ENCODE data around the gene FOXL2NB.

The FOXL2NB gene

DNA sequence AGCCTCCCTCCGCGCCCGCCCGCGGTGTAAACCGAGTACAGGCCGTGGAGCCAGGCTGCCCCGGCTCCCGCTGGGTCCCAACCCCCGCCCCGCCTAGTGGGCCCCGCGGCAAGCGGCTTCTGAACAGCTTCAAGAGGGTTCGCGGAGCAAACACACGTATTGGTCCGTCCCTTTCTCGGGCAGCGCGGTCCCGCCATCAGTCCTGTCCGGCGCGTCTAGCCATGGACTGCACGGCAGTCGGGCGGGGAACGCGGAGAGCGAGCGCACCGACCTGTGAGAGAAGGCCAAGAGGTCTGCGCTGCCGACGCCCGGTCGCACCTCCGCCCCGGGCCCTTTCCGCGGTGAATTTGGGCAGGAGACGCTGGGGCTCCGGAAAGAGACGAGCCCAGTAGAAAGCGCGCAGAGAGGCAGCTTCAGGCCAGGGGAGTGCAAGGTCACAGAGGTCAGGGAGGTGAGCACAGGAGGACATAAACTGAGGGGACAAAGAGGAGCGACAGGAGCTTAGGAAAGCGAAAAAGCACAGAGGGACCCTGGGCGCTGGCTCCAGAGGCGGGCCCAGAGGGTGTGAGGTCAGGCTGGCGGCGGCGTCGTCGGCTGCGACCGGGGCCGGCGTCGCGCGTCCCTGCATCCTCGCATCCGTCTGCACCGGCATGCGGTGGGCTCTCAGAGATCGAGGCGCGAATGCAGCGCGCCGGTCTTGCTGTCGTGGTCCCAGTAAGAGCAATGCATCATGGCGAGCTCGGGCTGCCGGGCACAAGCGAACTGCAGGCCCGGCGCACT is 1.9 kb upstream of the FOXL2NB start:
- FAIRE-seq (no peak), DNase-seq (ENCODE audit: insufficient read length, low spot score) (no peak)

DNA sequence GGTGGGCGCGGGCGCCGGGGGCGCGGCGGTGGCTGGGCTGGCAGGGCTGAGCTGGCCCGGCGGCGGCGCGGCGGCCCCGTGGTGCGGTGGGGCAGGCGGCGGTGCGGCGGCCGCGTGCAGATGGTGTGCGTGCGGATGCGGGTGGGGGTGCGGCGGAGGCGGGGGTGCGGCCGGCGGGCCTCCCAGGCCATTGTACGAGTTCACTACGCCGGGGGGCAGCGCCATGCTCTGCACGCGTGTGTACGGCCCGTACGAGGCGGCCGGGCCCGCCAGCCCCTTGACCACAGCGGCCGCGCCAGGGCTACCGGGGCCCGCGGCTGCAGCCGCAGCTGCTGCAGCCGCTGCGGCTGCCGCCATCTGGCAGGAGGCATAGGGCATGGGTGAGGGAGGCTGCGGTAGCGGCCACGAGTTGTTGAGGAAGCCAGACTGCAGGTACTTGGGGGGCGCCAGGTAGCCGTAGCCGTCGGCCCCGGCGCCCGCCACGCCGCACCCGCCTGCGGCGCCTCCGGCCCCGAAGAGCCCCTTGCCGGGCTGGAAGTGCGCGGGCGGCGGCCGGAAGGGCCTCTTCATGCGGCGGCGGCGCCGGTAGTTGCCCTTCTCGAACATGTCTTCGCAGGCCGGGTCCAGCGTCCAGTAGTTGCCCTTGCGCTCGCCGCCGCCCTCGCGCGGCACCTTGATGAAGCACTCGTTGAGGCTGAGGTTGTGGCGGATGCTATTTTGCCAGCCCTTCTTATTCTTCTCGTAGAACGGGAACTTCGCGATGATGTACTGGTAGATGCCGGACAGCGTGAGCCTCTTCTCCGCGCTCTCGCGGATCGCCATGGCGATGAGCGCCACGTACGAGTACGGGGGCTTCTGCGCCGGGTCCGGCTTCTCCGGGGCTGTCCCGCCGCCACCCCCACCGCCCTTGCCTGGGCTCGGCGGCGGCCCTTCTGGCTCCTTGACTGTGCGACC is 1.0 kb upstream of the FOXL2NB start:
- DNase-seq (ENCODE audit: insufficient read length, low spot score) (no peak), FAIRE-seq (peak; percentile 68)

- DNase-seq (ENCODE audit: insufficient read length, low spot score), result no peak
- no peak for FAIRE-seq
Observed at GRCh38 chr3:138947495-138948121, 591 bp downstream of the FOXL2NB start.

- FAIRE-seq (no peak), DNase-seq (ENCODE audit: insufficient read length, low spot score) (no peak)
Observed at GRCh38 chr3:138948371-138949001, 1.5 kb downstream of the FOXL2NB start.

DNA sequence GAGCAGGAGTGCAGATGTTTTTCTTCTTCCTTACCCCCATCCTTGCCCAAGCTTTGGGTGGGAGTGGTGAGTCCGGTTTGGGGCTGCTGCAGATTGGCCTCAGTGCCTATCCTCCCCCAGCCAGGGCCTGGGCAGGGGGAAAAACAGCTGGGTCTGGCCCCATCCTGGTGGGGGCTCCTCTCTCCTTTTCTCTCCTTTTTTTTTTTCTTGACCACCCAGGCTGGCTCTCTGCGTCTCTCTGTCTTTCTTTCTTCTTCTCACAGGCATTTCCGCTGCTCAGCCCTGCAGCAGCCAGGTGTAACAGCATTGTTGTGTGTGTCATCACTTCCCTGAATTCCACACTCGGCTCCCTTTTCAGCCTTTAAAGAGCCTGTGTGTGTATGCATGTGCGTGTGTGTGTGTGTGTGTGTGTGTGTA is 2.0 kb downstream of the FOXL2NB start:
- FAIRE-seq (no peak), DNase-seq (ENCODE audit: insufficient read length, low spot score) (no peak)

GRCh38 chr3:138949445-138950005 is 2.5 kb downstream of the FOXL2NB start:
- FAIRE-seq, result no peak
- no peak for DNase-seq (ENCODE audit: insufficient read length, low spot score)

DNA sequence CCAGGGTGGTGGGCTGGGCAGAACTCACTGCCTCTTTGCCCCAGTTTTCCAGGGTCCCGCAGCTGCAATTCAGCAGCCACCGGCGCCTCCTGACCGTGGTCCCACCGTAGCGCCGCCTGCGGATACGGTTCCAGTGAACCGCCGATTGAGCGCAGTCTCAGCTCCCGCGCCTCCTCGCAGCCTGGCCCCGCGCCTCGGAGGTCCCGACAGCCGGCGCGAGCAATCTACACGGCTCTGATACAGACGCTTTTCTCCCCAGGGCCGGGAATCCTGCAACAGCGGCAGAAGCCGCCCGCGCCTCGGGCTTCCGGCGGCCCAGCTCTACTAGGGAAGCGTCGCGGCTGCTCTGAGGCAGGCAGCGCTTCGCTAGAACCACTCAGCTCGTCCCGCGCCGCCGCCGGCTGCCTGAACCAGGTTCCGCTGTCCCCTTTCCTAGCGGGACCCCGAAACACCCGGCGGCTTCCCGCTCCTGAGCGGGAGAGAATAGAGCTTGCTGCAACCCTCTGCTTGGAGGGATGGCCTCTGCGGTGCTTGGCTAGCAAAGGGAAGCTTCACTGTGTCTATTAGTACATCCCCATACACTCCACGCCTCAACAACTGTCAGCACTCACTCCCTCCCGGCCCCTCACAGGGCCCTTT is 3.1 kb downstream of the FOXL2NB start:
- DNase-seq (ENCODE audit: insufficient read length, low spot score), result no peak

GRCh38 chr3:138950701-138951100 is 3.7 kb downstream of the FOXL2NB start:
- peak; percentile 33 for FAIRE-seq
- DNase-seq (ENCODE audit: insufficient read length, low spot score), result no peak

More for the DNA sequence above, 3.1 kb downstream of the FOXL2NB start:
- FAIRE-seq, result no peak

DNA sequence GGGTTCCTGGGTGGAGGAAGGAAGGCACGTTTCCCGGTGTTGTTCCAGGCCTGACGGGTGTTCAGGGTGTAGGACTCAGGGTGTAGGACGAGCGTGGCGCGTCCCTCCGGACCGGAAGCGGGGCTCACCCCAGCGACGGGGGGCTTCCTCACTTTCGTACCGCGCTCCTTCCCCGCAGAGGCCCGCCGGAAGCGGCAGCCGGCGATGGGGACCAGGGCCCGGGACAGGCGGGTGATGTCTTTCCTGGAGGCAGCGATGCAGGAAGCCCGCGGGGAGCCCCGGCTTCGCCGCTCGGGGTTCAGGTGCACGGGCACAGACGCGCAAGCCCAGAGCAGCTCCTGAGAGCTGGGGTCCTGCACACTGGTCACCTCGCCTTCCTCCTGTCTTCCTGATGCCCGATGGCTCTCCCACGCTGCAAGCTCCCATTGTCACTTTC is 13.4 kb downstream of the FOXL2NB start:
- DNase-seq (ENCODE audit: insufficient read length, low spot score), result no peak
- FAIRE-seq, result no peak

DNA sequence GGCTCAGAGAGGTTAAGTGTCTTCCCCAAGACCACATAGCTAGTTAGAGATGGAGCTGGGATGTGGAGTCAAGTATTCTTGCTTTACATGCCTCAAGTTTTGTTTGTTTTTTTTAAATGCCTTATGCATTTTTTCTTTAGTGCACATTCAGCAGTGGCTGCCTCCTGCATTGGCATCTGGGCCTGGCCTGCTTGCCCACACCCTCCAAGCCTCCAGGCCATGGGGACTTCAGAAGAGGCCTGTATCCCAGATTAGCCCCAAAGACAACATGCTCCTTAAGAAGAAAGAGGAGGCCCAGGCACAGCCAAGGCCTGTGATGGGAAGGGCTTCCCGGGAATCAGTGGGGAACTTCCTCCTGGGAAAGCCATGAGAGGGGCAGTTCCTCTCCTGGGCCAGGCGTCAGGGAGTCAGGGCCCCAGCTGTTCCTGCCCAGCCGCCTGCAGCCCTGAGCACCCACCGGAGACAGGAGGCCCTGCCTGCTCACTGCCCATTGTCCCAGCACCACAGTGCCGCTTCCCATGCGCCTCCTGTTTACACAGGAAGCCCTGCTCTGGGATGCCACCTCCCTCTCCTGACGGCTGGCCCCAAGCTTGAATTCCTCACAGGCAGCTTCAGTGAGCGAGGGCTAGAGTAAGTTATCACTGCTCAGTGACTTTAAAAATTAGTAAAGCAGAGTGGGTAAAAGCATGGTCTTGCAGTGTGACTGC is 16.0 kb downstream of the FOXL2NB start:
- no peak for DNase-seq (ENCODE audit: insufficient read length, low spot score)
- FAIRE-seq, result no peak

GRCh38 chr3:138964264-138964663 is 17.2 kb downstream of the FOXL2NB start:
- DNase-seq (ENCODE audit: insufficient read length, low spot score) (no peak), FAIRE-seq (no peak)

DNA sequence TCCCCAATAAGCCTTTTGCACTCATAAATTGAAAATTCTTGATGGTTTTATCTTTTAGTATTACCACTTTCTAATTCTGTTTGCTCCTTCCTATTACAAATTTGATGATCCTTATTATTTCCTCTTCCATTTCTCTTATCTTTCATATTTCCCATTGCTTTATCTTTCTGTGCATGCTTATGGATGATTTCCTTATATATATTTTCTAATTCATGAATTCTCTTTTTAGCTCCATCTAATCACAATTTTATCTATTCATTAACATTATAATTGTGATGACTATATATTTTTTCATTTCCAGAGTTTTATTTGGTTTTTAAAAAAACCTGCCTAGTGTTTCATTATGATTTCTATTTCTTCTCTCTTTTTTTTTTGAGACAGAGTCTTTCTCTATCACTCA is 17.9 kb downstream of the FOXL2NB start:
- DNase-seq (ENCODE audit: insufficient read length, low spot score) (no peak), FAIRE-seq (no peak)

GRCh38 chr3:138971766-138972320 is 24.8 kb downstream of the FOXL2NB start:
- no peak for FAIRE-seq
- no peak for DNase-seq (ENCODE audit: insufficient read length, low spot score)

- FAIRE-seq, result no peak
- DNase-seq (ENCODE audit: insufficient read length, low spot score), result no peak
Observed at GRCh38 chr3:138972941-138973340, 25.9 kb downstream of the FOXL2NB start.

DNA sequence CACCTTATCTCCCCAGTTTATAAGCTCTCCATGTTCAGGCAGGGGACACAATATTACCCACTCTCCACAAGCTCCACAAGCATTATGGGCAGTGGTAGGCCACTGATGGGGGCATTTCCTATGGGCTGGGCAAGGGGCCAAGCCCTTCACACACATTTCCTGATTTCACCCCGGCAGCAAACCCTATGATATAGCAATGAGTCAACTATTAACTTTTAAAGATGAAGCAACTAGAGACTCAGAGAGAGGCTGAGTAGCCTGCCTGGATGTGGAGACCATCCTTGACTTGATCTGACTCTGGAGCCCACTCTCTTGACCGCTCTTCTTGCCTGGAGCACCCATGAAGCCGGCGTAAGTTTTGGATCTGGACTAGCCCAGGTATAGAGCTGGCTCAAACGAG is 27.4 kb downstream of the FOXL2NB start:
- DNase-seq (ENCODE audit: insufficient read length, low spot score) (no peak), FAIRE-seq (no peak)

- DNase-seq (ENCODE audit: insufficient read length, low spot score) (no peak), FAIRE-seq (no peak)
Observed at GRCh38 chr3:138975351-138975750, 28.3 kb downstream of the FOXL2NB start.

DNA sequence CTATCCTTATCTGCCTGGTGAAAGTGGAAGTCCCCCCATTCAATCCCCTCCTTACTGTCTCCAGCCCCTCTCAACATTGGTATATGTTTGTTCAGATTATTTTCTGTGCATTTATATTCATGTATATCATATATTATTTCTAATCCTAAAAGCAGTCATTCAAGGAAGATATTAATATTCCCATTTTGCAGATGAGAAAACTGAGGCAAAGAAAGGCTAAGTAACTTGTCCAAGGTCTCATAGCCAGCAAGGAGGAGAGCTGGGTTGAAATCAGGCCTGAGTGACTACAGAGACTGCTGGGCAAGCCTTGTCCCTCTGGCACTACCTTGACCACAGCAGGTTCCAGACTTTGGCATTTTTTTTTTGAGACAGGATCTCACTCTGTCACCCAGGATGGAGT is 29.0 kb downstream of the FOXL2NB start:
- DNase-seq (ENCODE audit: insufficient read length, low spot score) (no peak), FAIRE-seq (no peak)

DNA sequence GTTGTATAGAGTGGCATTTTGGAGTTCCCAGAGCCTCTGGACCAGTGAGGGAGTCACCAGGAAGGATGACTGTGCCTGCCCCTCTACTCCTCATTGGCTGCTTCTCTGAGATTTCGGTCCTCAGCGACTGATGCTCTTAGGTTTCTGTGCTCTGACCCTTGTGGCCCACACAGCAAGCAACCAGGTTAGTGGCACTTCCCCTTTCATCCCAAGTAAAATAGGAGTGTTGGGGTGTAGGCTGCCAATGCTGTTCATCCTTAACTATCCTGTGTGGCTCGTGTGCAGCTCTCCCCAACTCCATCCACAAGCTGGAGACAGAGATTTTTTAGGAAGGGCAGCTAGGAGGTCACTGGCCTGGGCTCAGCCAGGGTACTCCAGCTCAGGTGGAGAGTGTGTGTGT is 37.8 kb downstream of the FOXL2NB start:
- FAIRE-seq, result no peak
- DNase-seq (ENCODE audit: insufficient read length, low spot score), result no peak

DNA sequence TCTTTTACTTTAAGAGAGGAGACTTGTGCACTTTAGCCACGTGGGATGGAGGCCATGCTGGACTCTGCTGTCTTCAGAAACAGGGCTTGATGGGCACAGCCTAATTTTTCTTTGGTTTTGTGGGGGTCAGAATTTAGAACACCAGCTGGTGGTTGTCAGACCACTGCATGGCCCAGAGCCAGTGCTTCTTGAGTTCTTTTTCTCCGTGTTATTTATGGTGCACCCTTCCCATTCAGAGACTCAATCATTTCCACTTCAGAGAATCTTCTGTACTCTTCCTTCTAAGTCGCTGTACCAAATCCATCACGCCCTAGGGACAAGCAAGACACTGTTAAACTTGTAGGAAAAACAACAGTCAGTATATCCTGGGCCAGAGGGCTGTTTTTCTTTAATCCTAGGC is 38.9 kb downstream of the FOXL2NB start:
- FAIRE-seq (no peak), DNase-seq (ENCODE audit: insufficient read length, low spot score) (no peak)

Measured in HTR-8/SVneo (cell line).